Stimulated activated memory B cell treated with anti-CD40 and anti-IgM and Interleukin-4, amounts not matched to agents 10 μg/mL and 1 μg/mL and 100 μg/mL, for 72 hours (primary cell): ENCODE measurements around the gene PTPRU.
"Not testable (repeated sequence)": the region's sequence is repeated elsewhere in the genome, so short reads cannot be mapped to it uniquely, and the experiment has no call there.

ENCODE experiments used
- ATAC-seq: fragments of 150-1000 bp; cut with Tn5 transposase; 2 replicates; pipeline ENCODE4 v1.10.0; 2021
- H3K27ac Mint-ChIP-seq: one replicate; pipeline ENCODE4 v1.8.0; 2022; ENCODE audit warnings: mild to moderate bottlenecking, mixed read lengths
- H3K27me3 Mint-ChIP-seq: one replicate; pipeline ENCODE4 v1.8.0; 2022; ENCODE audit warnings: mixed read lengths
- H3K36me3 Mint-ChIP-seq: one replicate; pipeline ENCODE4 v1.8.0; 2022; ENCODE audit warnings: mixed read lengths
- H3K4me1 Mint-ChIP-seq: one replicate; pipeline ENCODE4 v1.8.0; 2022; ENCODE audit warnings: mixed read lengths
- H3K4me3 Mint-ChIP-seq: one replicate; pipeline ENCODE4 v1.8.0; 2022; ENCODE audit warnings: mild to moderate bottlenecking, moderate library complexity, mixed read lengths
- H3K9me3 Mint-ChIP-seq: one replicate; pipeline ENCODE4 v1.8.0; 2022; ENCODE audit warnings: mixed read lengths

Gene PTPRU

GRCh38 chr1:29233693-29234092 is 2.6 kb upstream of the PTPRU start:
- H3K9me3 Mint-ChIP-seq: no peaks in the 10 kb centered on the region
- peaks cover 39% of the 10 kb centered on the region for H3K27me3 Mint-ChIP-seq
- H3K4me1 Mint-ChIP-seq: peaks cover 35% of the 10 kb centered on the region
- H3K27ac Mint-ChIP-seq: no peak overlapping the region
- no peak for ATAC-seq
- no peak overlapping the region for H3K4me3 Mint-ChIP-seq
- H3K36me3 Mint-ChIP-seq: no peaks in the 10 kb centered on the region

- Mint-ChIP-seq H3K4me3 (no peak overlapping the region), H3K36me3 (no peaks in the 10 kb centered on the region), H3K27me3 (peaks cover 47% of the 10 kb centered on the region), H3K27ac (no peak overlapping the region), H3K9me3 (no peaks in the 10 kb centered on the region), H3K4me1 (peaks cover 37% of the 10 kb centered on the region)
- no peak for ATAC-seq
Observed at GRCh38 chr1:29234471-29234870, 1.9 kb upstream of the PTPRU start.

GRCh38 chr1:29234881-29235280 is 1.4 kb upstream of the PTPRU start:
- not testable (repeated sequence) for H3K9me3 Mint-ChIP-seq, ATAC-seq, H3K27ac Mint-ChIP-seq, H3K36me3 Mint-ChIP-seq, H3K4me3 Mint-ChIP-seq
- Mint-ChIP-seq H3K4me1 (peaks cover 32% of the 10 kb centered on the region), H3K27me3 (peaks cover 51% of the 10 kb centered on the region)

GRCh38 chr1:29236712-29237128 is 398 bp downstream of the PTPRU start:
- H3K36me3 Mint-ChIP-seq: no peaks in the 10 kb centered on the region
- H3K9me3 Mint-ChIP-seq: no peaks in the 10 kb centered on the region
- H3K27me3 Mint-ChIP-seq: peaks cover 70% of the 10 kb centered on the region
- ATAC-seq: no peak
- H3K4me1 Mint-ChIP-seq: peaks cover 17% of the 10 kb centered on the region
- no peak overlapping the region for H3K27ac Mint-ChIP-seq
- peak overlapping the region; percentile 81 for H3K4me3 Mint-ChIP-seq

- Mint-ChIP-seq H3K36me3 (no peaks in the 10 kb centered on the region), H3K4me1 (peaks cover 17% of the 10 kb centered on the region), H3K27ac (no peak overlapping the region), H3K9me3 (no peaks in the 10 kb centered on the region), H3K27me3 (peaks cover 71% of the 10 kb centered on the region), H3K4me3 (peak overlapping the region; percentile 81)
- peak; percentile 29 for ATAC-seq
Observed at GRCh38 chr1:29237129-29237821, 953 bp downstream of the PTPRU start.

GRCh38 chr1:29237852-29238619 is 1.7 kb downstream of the PTPRU start:
- Mint-ChIP-seq H3K36me3 (no peaks in the 10 kb centered on the region), H3K4me3 (peak overlapping the region; percentile 65), H3K9me3 (no peaks in the 10 kb centered on the region), H3K4me1 (peaks cover 17% of the 10 kb centered on the region), H3K27ac (no peak overlapping the region), H3K27me3 (peaks cover 71% of the 10 kb centered on the region)
- no peak for ATAC-seq

GRCh38 chr1:29238620-29239002 is 2.3 kb downstream of the PTPRU start:
- Mint-ChIP-seq H3K27me3 (peaks cover 68% of the 10 kb centered on the region), H3K9me3 (no peaks in the 10 kb centered on the region), H3K36me3 (no peaks in the 10 kb centered on the region), H3K4me1 (peaks cover 17% of the 10 kb centered on the region), H3K4me3 (peak overlapping the region; percentile 67), H3K27ac (no peak overlapping the region)
- no peak for ATAC-seq

GRCh38 chr1:29239142-29239541 is 2.8 kb downstream of the PTPRU start:
- peaks cover 63% of the 10 kb centered on the region for H3K27me3 Mint-ChIP-seq
- H3K36me3 Mint-ChIP-seq: no peaks in the 10 kb centered on the region
- no peak for ATAC-seq
- H3K4me3 Mint-ChIP-seq: no peak overlapping the region
- no peaks in the 10 kb centered on the region for H3K9me3 Mint-ChIP-seq
- H3K4me1 Mint-ChIP-seq: peaks cover 17% of the 10 kb centered on the region
- H3K27ac Mint-ChIP-seq: no peak overlapping the region

- H3K4me3 Mint-ChIP-seq: no peak overlapping the region
- H3K36me3 Mint-ChIP-seq: no peaks in the 10 kb centered on the region
- no peaks in the 10 kb centered on the region for H3K9me3 Mint-ChIP-seq
- no peak for ATAC-seq
- no peak overlapping the region for H3K27ac Mint-ChIP-seq
- H3K4me1 Mint-ChIP-seq: peaks cover 17% of the 10 kb centered on the region
- peaks cover 54% of the 10 kb centered on the region for H3K27me3 Mint-ChIP-seq
Observed at GRCh38 chr1:29240400-29240837, 4.1 kb downstream of the PTPRU start.

GRCh38 chr1:29240986-29241385 is 4.7 kb downstream of the PTPRU start:
- no peak overlapping the region for H3K27ac Mint-ChIP-seq
- H3K27me3 Mint-ChIP-seq: peaks cover 54% of the 10 kb centered on the region
- ATAC-seq: no peak
- H3K4me1 Mint-ChIP-seq: peaks cover 17% of the 10 kb centered on the region
- H3K9me3 Mint-ChIP-seq: no peaks in the 10 kb centered on the region
- no peaks in the 10 kb centered on the region for H3K36me3 Mint-ChIP-seq
- H3K4me3 Mint-ChIP-seq: no peak overlapping the region

- H3K27me3 Mint-ChIP-seq: peaks cover 54% of the 10 kb centered on the region
- H3K27ac Mint-ChIP-seq: no peak overlapping the region
- H3K36me3 Mint-ChIP-seq: no peaks in the 10 kb centered on the region
- no peak for ATAC-seq
- H3K9me3 Mint-ChIP-seq: no peaks in the 10 kb centered on the region
- peaks cover 7% of the 10 kb centered on the region for H3K4me1 Mint-ChIP-seq
- H3K4me3 Mint-ChIP-seq: no peak overlapping the region
Observed at GRCh38 chr1:29243023-29243870, 6.9 kb downstream of the PTPRU start.

GRCh38 chr1:29243871-29244200 is 7.5 kb downstream of the PTPRU start:
- Mint-ChIP-seq H3K27me3 (peaks cover 54% of the 10 kb centered on the region), H3K4me3 (no peak overlapping the region), H3K9me3 (no peaks in the 10 kb centered on the region), H3K27ac (no peak overlapping the region), H3K36me3 (no peaks in the 10 kb centered on the region), H3K4me1 (peaks cover 1% of the 10 kb centered on the region)
- ATAC-seq: no peak

GRCh38 chr1:29245261-29245660 is 8.9 kb downstream of the PTPRU start:
- Mint-ChIP-seq H3K27me3 (peaks cover 54% of the 10 kb centered on the region), H3K9me3 (no peaks in the 10 kb centered on the region), H3K4me3 (no peak overlapping the region), H3K36me3 (no peaks in the 10 kb centered on the region), H3K27ac (no peak overlapping the region), H3K4me1 (no peaks in the 10 kb centered on the region)
- no peak for ATAC-seq

GRCh38 chr1:29245876-29246275 is 9.6 kb downstream of the PTPRU start:
- Mint-ChIP-seq H3K36me3 (no peaks in the 10 kb centered on the region), H3K4me3 (no peak overlapping the region), H3K27ac (no peak overlapping the region), H3K9me3 (no peaks in the 10 kb centered on the region), H3K4me1 (no peaks in the 10 kb centered on the region), H3K27me3 (peaks cover 49% of the 10 kb centered on the region)
- no peak for ATAC-seq

- H3K9me3 Mint-ChIP-seq: no peaks in the 10 kb centered on the region
- H3K4me3 Mint-ChIP-seq: no peak overlapping the region
- no peak for ATAC-seq
- H3K4me1 Mint-ChIP-seq: no peaks in the 10 kb centered on the region
- H3K27ac Mint-ChIP-seq: no peak overlapping the region
- H3K27me3 Mint-ChIP-seq: peaks cover 39% of the 10 kb centered on the region
- H3K36me3 Mint-ChIP-seq: no peaks in the 10 kb centered on the region
Observed at GRCh38 chr1:29247044-29247443, 10.7 kb downstream of the PTPRU start.
